CD4-positive, alpha-beta T cell treated with Interferon alpha-2 for 1 hour (primary cell): Measurements from ENCODE around the gene FRMPD2.
"Not testable (repeated sequence)": the region's sequence is repeated elsewhere in the genome, so short reads cannot be mapped to it uniquely, and the experiment has no call there.

ENCODE experiments used
- DNase-seq, 2 donors: peaks; one replicate each; pipeline ENCODE4 v3.0.0-alpha.2; 2020 to 2022

The FRMPD2 gene

GRCh38 chr10:48194830-48195229 lies 79.7 kb downstream of the FRMPD2 start:
- no peak for DNase-seq

GRCh38 chr10:48193556-48193955 lies 80.9 kb downstream of the FRMPD2 start:
- DNase-seq = no peak

- no peak for DNase-seq
Measured at GRCh38 chr10:48192881-48193450, 81.5 kb downstream of the FRMPD2 start.

- DNase-seq = no peak
Measured at GRCh38 chr10:48187713-48188485, 86.6 kb downstream of the FRMPD2 start.

- DNase-seq = no peak
Measured at GRCh38 chr10:48187126-48187525, 87.4 kb downstream of the FRMPD2 start.

- not testable (repeated sequence) for DNase-seq
Measured at GRCh38 chr10:48186264-48186804, 88.2 kb downstream of the FRMPD2 start.

- DNase-seq = no peak
Measured at GRCh38 chr10:48184224-48184623, 90.3 kb downstream of the FRMPD2 start.

GRCh38 chr10:48172715-48173114 lies 101.8 kb downstream of the FRMPD2 start:
- DNase-seq = not testable (repeated sequence)

GRCh38 chr10:48160670-48161069 lies 113.8 kb downstream of the FRMPD2 start:
- not testable (repeated sequence) for DNase-seq

- not testable (repeated sequence) for DNase-seq
Measured at GRCh38 chr10:48160163-48160562, 114.3 kb downstream of the FRMPD2 start.

- DNase-seq = peak in 1 of 2 donors; percentile 9
Measured at GRCh38 chr10:48154211-48155140, 120.0 kb downstream of the FRMPD2 start.

GRCh38 chr10:48147643-48148042 lies 126.9 kb downstream of the FRMPD2 start:
- not testable (repeated sequence) for DNase-seq

- DNase-seq = not testable (repeated sequence)
Measured at GRCh38 chr10:48143721-48144642, 130.5 kb downstream of the FRMPD2 start.

GRCh38 chr10:48140949-48141348 lies 133.5 kb downstream of the FRMPD2 start:
- not testable (repeated sequence) for DNase-seq

GRCh38 chr10:48139953-48140850 lies 134.3 kb downstream of the FRMPD2 start:
- not testable (repeated sequence) for DNase-seq

GRCh38 chr10:48128954-48129353 lies 145.5 kb downstream of the FRMPD2 start:
- DNase-seq = not testable (repeated sequence)

GRCh38 chr10:48126251-48126650 lies 148.2 kb downstream of the FRMPD2 start:
- DNase-seq = not testable (repeated sequence)

- not testable (repeated sequence) for DNase-seq
Measured at GRCh38 chr10:48125631-48126030, 148.9 kb downstream of the FRMPD2 start.

- not testable (repeated sequence) for DNase-seq
Measured at GRCh38 chr10:48122618-48123017, 151.9 kb downstream of the FRMPD2 start.

GRCh38 chr10:48110277-48110676 lies 164.2 kb downstream of the FRMPD2 start:
- DNase-seq = not testable (repeated sequence)
